Neuronal stem cell (in vitro differentiated cells): ENCODE results near the gene SDE2.

ENCODE experiments used
- DNase-seq: peaks from one replicate; pipeline ENCODE4 v3.0.0-alpha.2; 2013; ENCODE audit warnings: low spot score
- H2AFZ ChIP-seq: one replicate; pipeline ENCODE4 v1.6.1; 2013; ENCODE audit warnings: mild to moderate bottlenecking, low read length, inconsistent platforms
- H2AK5ac ChIP-seq: 2 replicates; pipeline ENCODE4 v1.6.1; 2013; ENCODE audit warnings: low read depth, mild to moderate bottlenecking, inconsistent platforms, low read length, moderate library complexity, mixed read lengths
- H2BK120ac ChIP-seq: 2 replicates; pipeline ENCODE4 v1.6.1; 2013; ENCODE audit warnings: low read depth, mild to moderate bottlenecking, inconsistent platforms, low read length, moderate library complexity, mixed read lengths
- H2BK12ac ChIP-seq: one replicate; pipeline ENCODE4 v1.6.1; 2013; ENCODE audit warnings: low read length, inconsistent platforms
- H2BK15ac ChIP-seq: 2 replicates; pipeline ENCODE4 v1.6.1; 2013; ENCODE audit warnings: mild to moderate bottlenecking, low read length, inconsistent platforms, mixed read lengths
- H2BK5ac ChIP-seq: one replicate; pipeline ENCODE4 v1.6.1; 2013; ENCODE audit warnings: inconsistent platforms, mild to moderate bottlenecking, low read length, moderate library complexity
- H3K14ac ChIP-seq: one replicate; pipeline ENCODE4 v1.6.1; 2013; ENCODE audit warnings: low read length, inconsistent platforms
- H3K18ac ChIP-seq: 2 replicates; pipeline ENCODE4 v1.6.1; 2013; ENCODE audit warnings: low read length, inconsistent platforms
- H3K23ac ChIP-seq: 2 replicates; pipeline ENCODE4 v1.6.1; 2013; ENCODE audit warnings: low read depth, mild to moderate bottlenecking, mixed read lengths, low read length, inconsistent platforms; ENCODE audit not compliant: poor library complexity
- H3K27ac ChIP-seq: replicated peaks from 3 replicates; pipeline ENCODE4 v1.5.1; 2013; ENCODE audit warnings: low read length, inconsistent platforms
- H3K27me3 ChIP-seq, 3 experiments: 2 replicates each; pipeline ENCODE4 v1.6.1; 2013; ENCODE audit warnings: low read length in 3 of 3, mild to moderate bottlenecking in 2 of 3, inconsistent platforms in 1 of 3, low read depth in 1 of 3, mixed read lengths in 1 of 3, moderate library complexity in 1 of 3; ENCODE audit not compliant: control insufficient read depth in 3 of 3, insufficient read depth in 3 of 3
- H3K36me3 ChIP-seq, 2 donors: replicated peaks in 1 of 2; 2 replicates each; pipeline ENCODE4 v1.6.1; 2013; ENCODE audit warnings: low read length in 2 of 2; ENCODE audit not compliant: control insufficient read depth in 2 of 2, insufficient read depth in 2 of 2
- H3K4ac ChIP-seq: 2 replicates; pipeline ENCODE4 v1.6.1; 2013; ENCODE audit warnings: inconsistent platforms, mild to moderate bottlenecking, low read length, moderate library complexity
- H3K4me1 ChIP-seq, 2 donors: 1 replicate in 1 of 2; 2 replicates in 1 of 2; pipeline ENCODE4 v1.6.1; 2013; ENCODE audit warnings: low read length in 2 of 2, low read depth in 1 of 2; ENCODE audit not compliant: control insufficient read depth in 2 of 2, insufficient read depth in 1 of 2
- H3K4me2 ChIP-seq: one replicate; pipeline ENCODE4 v1.6.1; 2013; ENCODE audit warnings: mild to moderate bottlenecking, low read length, inconsistent platforms; ENCODE audit not compliant: insufficient read depth, poor library complexity, severe bottlenecking
- H3K4me3 ChIP-seq, 2 donors: 2 replicates each; pipeline ENCODE4 v1.5.1; 2013; ENCODE audit warnings: low read length in 2 of 2, mild to moderate bottlenecking in 2 of 2, inconsistent platforms in 1 of 2, moderate library complexity in 1 of 2
- H3K79me1 ChIP-seq: one replicate; pipeline ENCODE4 v1.6.1; 2013; ENCODE audit warnings: low read depth, mild to moderate bottlenecking, inconsistent platforms, low read length, moderate library complexity
- H3K9ac ChIP-seq: one replicate; pipeline ENCODE4 v1.6.1; 2013; ENCODE audit warnings: mild to moderate bottlenecking, low read depth, low read length, inconsistent platforms; ENCODE audit not compliant: poor library complexity
- H3K9me3 ChIP-seq, 2 donors: replicated peaks in 1 of 2; 2 replicates each; pipeline versions ENCODE3 to v1.6.1; 2013; ENCODE audit warnings: low read length in 2 of 2, mild to moderate bottlenecking in 2 of 2, inconsistent platforms in 1 of 2, low read depth in 1 of 2, mixed read lengths in 1 of 2, moderate library complexity in 1 of 2; ENCODE audit not compliant: control insufficient read depth in 2 of 2, insufficient read depth in 1 of 2
- H4K8ac ChIP-seq: one replicate; pipeline ENCODE4 v1.6.1; 2013; ENCODE audit warnings: low read depth, mild to moderate bottlenecking, inconsistent platforms, low read length, moderate library complexity
- H4K91ac ChIP-seq: one replicate; pipeline ENCODE4 v1.6.1; 2013; ENCODE audit warnings: low read length, low read depth, mild to moderate bottlenecking, inconsistent platforms; ENCODE audit not compliant: poor library complexity
- WGBS, 2 donors: extraction: QIAGEN DNeasy Blood & Tissue Kit; methylation state at CpG; one replicate each; pipeline ENCODE4 v1.1.7; 2013; ENCODE audit warnings: missing lambda C conversion rate in 2 of 2, mixed read lengths in 1 of 2; ENCODE audit not compliant: insufficient read length in 2 of 2, insufficient replicate concordance in 1 of 2; ENCODE audit errors: extremely low coverage in 2 of 2; 5-methylcytosine and 5-hydroxymethylcytosine counted together

SDE2 gene

DNA sequence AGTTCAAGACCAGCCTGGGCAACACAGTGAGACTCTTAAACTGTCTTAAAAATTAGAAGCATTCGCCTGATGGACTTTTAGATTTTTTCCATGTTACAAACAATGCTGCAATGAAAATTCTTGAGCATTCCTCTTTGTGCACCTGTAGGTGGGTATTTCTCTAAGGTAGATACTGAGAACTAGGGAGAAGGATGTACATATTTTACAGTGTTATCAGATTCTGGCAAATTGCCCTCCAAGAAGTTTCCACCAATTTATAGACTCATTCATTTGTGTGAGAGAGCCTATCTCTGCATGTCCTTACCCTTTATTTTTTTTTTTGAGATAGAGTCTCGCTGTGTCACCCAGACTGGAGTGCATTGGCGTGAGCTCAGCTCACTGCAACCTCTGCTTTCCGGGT lies 45.8 kb downstream of the SDE2 start:
- Histone ChIP-seq H3K4me1 (peaks cover 0 to 14% of the 10 kb centered on the region in 2 donors), H3K14ac (no peak overlapping the region), H3K36me3 (no peaks in the 10 kb centered on the region), H3K23ac (no peak overlapping the region), H2AFZ (no peak overlapping the region), H3K9me3 (no peaks in the 10 kb centered on the region), H2AK5ac (no peak overlapping the region), H3K9ac (no peak overlapping the region), H4K8ac (no peak overlapping the region), H3K27me3 (peaks cover 0 to 11% (median 4%) of the 10 kb centered on the region in 3 experiments), H3K27ac (no peak overlapping the region), H3K4ac (no peak overlapping the region), H2BK12ac (no peak overlapping the region), H4K91ac (no peak overlapping the region), H3K18ac (no peak overlapping the region), H3K79me1 (peaks cover 2% of the 10 kb centered on the region), H2BK15ac (no peak overlapping the region), H3K4me2 (no peak overlapping the region), H2BK120ac (no peak overlapping the region), H3K4me3 (no peak overlapping the region), H2BK5ac (no peak overlapping the region)
- DNase-seq, result no peak
- WGBS, 2 donors, result no CpG with 5 or more reads among the region's 4 CpGs

DNA sequence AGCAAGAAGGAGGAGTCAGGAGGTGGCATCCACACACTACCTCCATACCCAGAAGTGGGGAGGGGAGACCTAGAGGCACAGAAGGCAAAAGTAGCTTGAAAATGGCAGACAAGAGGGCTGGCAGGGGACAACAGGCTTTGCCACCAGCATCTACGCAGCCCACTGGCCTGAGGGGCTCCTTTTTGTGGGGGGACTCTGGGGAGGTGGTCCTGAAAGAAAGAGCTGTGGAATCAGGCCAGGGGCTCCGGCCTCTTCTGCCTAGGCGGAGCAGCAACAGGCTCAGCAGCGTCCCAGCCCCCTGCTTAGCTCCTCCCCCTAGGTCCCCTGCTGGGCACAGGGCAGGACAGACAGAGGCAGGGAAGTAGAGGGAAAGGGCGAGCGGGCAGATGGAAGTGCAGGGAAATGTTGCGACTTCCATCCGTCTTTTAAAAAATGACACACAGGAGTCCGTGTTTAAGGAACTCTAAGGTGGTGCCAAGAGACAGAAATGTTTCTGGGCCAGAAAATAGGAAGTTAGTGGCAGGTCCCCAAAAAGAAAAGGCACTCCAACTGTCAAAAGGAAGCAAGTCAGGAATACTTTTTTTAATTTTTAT lies 48.1 kb downstream of the SDE2 start:
- H2BK5ac ChIP-seq, result peak overlapping the region; percentile 60
- H3K27ac ChIP-seq, result no peak overlapping the region
- no peak overlapping the region for H2BK12ac ChIP-seq
- no peak overlapping the region for H3K4me3 ChIP-seq
- no peaks in the 10 kb centered on the region for H3K9me3 ChIP-seq
- H3K18ac ChIP-seq, result peak overlapping the region; percentile 78
- no CpG with 5 or more reads among the region's 9 CpGs for WGBS, 2 donors
- peaks cover 0 to 20% (median 6%) of the 10 kb centered on the region in 3 experiments for H3K27me3 ChIP-seq
- H4K91ac ChIP-seq, result no peak overlapping the region
- H2BK120ac ChIP-seq, result peak overlapping the region; percentile 16
- H3K79me1 ChIP-seq, result no peaks in the 10 kb centered on the region
- H3K4me2 ChIP-seq, result no peak overlapping the region
- H3K23ac ChIP-seq, result peak overlapping the region; percentile 57
- H2AK5ac ChIP-seq, result peak overlapping the region; percentile 36
- H3K36me3 ChIP-seq, result no peaks in the 10 kb centered on the region
- H3K4me1 ChIP-seq, result peaks cover 1 to 22% of the 10 kb centered on the region in 2 donors
- peak overlapping the region; percentile 73 for H2BK15ac ChIP-seq
- H4K8ac ChIP-seq, result peak overlapping the region; percentile 1
- no peak for DNase-seq
- no peak overlapping the region for H3K9ac ChIP-seq
- H3K14ac ChIP-seq, result no peak overlapping the region
- peak overlapping the region; percentile 59 for H2AFZ ChIP-seq
- no peak overlapping the region for H3K4ac ChIP-seq

GRCh38 chr1:225949041-225949440 lies 50.1 kb downstream of the SDE2 start:
- Histone ChIP-seq H2BK120ac (no peak overlapping the region), H3K27ac (no peak overlapping the region), H3K79me1 (no peaks in the 10 kb centered on the region), H3K36me3 (no peaks in the 10 kb centered on the region), H3K9me3 (no peaks in the 10 kb centered on the region), H2AFZ (peak overlapping the region; percentile 53), H3K4ac (no peak overlapping the region), H2BK15ac (no peak overlapping the region), H3K9ac (no peak overlapping the region), H3K23ac (no peak overlapping the region), H3K14ac (no peak overlapping the region), H4K8ac (no peak overlapping the region), H2BK12ac (no peak overlapping the region), H2BK5ac (no peak overlapping the region), H3K18ac (peak overlapping the region; percentile 7), H3K27me3 (peaks cover 0 to 17% (median 8%) of the 10 kb centered on the region in 3 experiments), H3K4me1 (peaks cover 17 to 36% of the 10 kb centered on the region in 2 donors), H4K91ac (no peak overlapping the region), H2AK5ac (no peak overlapping the region), H3K4me2 (no peak overlapping the region), H3K4me3 (no peak overlapping the region)
- DNase-seq, result no peak
- no CpG with 5 or more reads among the region's 6 CpGs for WGBS, 2 donors

- H2BK12ac ChIP-seq, result no peak overlapping the region
- peaks cover 0 to 17% (median 12%) of the 10 kb centered on the region in 3 experiments for H3K27me3 ChIP-seq
- H3K4me1 ChIP-seq, result peaks cover 23 to 41% of the 10 kb centered on the region in 2 donors
- H4K8ac ChIP-seq, result no peak overlapping the region
- H3K79me1 ChIP-seq, result no peaks in the 10 kb centered on the region
- no peaks in the 10 kb centered on the region for H3K9me3 ChIP-seq
- no peak overlapping the region for H3K9ac ChIP-seq
- no peak overlapping the region for H3K27ac ChIP-seq
- H2BK5ac ChIP-seq, result no peak overlapping the region
- H3K4me2 ChIP-seq, result no peak overlapping the region
- no peak overlapping the region for H3K4me3 ChIP-seq
- no peaks in the 10 kb centered on the region for H3K36me3 ChIP-seq
- H4K91ac ChIP-seq, result no peak overlapping the region
- H3K18ac ChIP-seq, result no peak overlapping the region
- no peak overlapping the region for H3K14ac ChIP-seq
- no peak overlapping the region for H2AK5ac ChIP-seq
- H2BK120ac ChIP-seq, result no peak overlapping the region
- WGBS, 2 donors, result no CpG with 5 or more reads among the region's 5 CpGs
- DNase-seq, result no peak
- no peak overlapping the region for H2BK15ac ChIP-seq
- H2AFZ ChIP-seq, result no peak overlapping the region
- no peak overlapping the region for H3K4ac ChIP-seq
- no peak overlapping the region for H3K23ac ChIP-seq
Observed at GRCh38 chr1:225946803-225947202, 52.3 kb downstream of the SDE2 start.
